Nephron progenitor cell (in vitro differentiated cells): ENCODE results near the gene IGFL2.
"Not testable (repeated sequence)": the region's sequence is repeated elsewhere in the genome, so short reads cannot be mapped to it uniquely, and the experiment has no call there.

Experiments used
- DNase-seq: peaks from one replicate; pipeline ENCODE4 v3.0.0; 2021
- H3K27ac Mint-ChIP-seq: 2 replicates; pipeline ENCODE4 v1.8.0; 2021; ENCODE audit warnings: mild to moderate bottlenecking, moderate library complexity, mixed read lengths
- H3K27me3 Mint-ChIP-seq: 2 replicates; pipeline ENCODE4 v1.8.0; 2021; ENCODE audit warnings: mild to moderate bottlenecking, low read depth, mixed read lengths; ENCODE audit not compliant: poor library complexity
- H3K36me3 Mint-ChIP-seq: 2 replicates; pipeline ENCODE4 v1.8.0; 2021; ENCODE audit warnings: low read depth, mixed read lengths
- H3K4me1 Mint-ChIP-seq: 2 replicates; pipeline ENCODE4 v1.8.0; 2021; ENCODE audit warnings: mixed read lengths
- H3K4me3 Mint-ChIP-seq: 2 replicates; pipeline ENCODE4 v1.8.0; 2021; ENCODE audit warnings: mild to moderate bottlenecking, moderate library complexity, mixed read lengths
- H3K9me3 Mint-ChIP-seq: 2 replicates; pipeline ENCODE4 v1.8.0; 2021; ENCODE audit warnings: mild to moderate bottlenecking, moderate library complexity, mixed read lengths
- TF ChIP-seq, protein P1 (sequence below): fragments of 200-600 bp; sonication (generic); IDR thresholded peaks from 2 replicates; pipeline ENCODE4 v1.5.0; 2021; ENCODE audit warnings: antibody characterized with exemption

The IGFL2 gene

DNA sequence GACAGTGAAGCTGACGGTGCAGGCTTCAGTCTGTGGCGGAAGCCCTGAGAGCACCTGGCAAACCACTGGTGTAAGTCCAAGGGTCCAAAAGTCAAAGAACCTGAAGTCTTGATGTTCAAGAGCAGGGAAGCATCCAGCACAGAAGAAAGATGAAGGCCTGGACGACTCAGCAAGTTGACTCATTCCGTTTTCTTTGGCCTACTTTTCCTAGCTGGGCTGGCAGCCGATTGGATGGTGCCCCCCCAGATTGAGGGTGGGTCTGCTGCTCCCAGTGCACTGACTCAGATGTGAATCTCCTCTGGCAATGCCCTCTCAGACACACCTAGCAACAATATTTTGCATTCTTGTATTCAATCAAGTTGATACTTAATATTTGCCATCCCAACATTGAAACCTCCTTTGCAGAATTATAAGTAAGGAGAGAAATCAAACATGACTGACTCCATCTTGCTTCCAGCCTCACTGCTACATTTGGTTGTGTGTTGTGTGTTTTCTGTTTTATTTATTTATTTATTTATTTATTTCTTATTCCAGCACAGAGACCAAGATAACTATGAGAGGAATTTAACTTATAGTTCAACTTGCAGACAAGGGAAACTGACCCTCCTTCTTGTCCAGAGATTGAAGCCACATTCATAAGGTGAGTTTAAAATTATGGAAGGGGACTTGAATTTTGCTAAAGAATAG lies 32.8 kb downstream of the IGFL2 start:
- H3K27me3 Mint-ChIP-seq: peaks cover 26% of the 10 kb centered on the region
- H3K36me3 Mint-ChIP-seq: no peaks in the 10 kb centered on the region
- peaks cover 13% of the 10 kb centered on the region for H3K9me3 Mint-ChIP-seq
- no peak for DNase-seq
- no peak overlapping the region for H3K4me3 Mint-ChIP-seq
- TF ChIP-seq, protein P1, sequence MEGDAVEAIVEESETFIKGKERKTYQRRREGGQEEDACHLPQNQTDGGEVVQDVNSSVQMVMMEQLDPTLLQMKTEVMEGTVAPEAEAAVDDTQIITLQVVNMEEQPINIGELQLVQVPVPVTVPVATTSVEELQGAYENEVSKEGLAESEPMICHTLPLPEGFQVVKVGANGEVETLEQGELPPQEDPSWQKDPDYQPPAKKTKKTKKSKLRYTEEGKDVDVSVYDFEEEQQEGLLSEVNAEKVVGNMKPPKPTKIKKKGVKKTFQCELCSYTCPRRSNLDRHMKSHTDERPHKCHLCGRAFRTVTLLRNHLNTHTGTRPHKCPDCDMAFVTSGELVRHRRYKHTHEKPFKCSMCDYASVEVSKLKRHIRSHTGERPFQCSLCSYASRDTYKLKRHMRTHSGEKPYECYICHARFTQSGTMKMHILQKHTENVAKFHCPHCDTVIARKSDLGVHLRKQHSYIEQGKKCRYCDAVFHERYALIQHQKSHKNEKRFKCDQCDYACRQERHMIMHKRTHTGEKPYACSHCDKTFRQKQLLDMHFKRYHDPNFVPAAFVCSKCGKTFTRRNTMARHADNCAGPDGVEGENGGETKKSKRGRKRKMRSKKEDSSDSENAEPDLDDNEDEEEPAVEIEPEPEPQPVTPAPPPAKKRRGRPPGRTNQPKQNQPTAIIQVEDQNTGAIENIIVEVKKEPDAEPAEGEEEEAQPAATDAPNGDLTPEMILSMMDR: no peak
- H3K4me1 Mint-ChIP-seq: peaks cover 22% of the 10 kb centered on the region
- peak overlapping the region; percentile 48 for H3K27ac Mint-ChIP-seq

DNA sequence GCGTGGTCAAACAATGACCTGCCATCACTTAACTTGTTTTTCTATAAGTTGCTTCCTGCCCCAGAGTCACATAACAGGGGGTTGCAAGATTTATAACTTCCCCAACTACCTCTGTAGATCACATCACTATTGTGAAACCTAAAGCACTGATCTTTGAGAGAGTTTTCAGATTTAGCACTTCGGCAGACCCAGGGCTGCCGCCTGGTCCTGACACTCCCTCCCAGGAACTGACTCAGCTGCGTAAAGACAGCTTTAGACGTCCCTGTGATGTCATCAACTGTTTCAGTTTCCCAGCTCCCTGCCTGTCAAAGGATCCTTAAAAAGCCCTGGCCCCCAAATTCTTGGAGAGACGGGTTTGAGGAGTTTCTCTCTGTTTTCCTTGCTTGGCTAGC lies 33.3 kb downstream of the IGFL2 start:
- H3K9me3 Mint-ChIP-seq: peaks cover 13% of the 10 kb centered on the region
- H3K4me3 Mint-ChIP-seq: no peak overlapping the region
- peak overlapping the region; percentile 64 for H3K27ac Mint-ChIP-seq

DNA sequence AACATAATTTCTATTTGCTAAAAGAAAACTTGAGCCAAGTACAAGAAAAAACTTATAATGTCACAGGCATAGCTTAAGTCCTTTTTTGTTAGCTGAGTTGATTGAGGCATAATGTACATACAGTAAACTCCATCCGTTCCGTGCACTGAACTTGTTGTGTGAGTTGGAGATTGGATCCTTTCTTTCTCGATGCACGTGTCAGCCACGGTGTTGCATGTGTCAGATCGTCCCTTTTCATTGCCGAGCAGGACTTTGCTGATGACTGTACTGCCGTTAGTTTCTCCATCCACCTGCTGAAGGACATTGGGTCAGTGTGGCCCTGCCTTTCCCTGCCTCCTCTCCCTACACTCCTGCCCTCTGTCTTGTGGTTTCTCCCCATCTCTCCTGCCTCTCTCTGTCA lies 34.4 kb downstream of the IGFL2 start:
- no peak overlapping the region for H3K27ac Mint-ChIP-seq
- no peaks in the 10 kb centered on the region for H3K36me3 Mint-ChIP-seq
- peaks cover 22% of the 10 kb centered on the region for H3K4me1 Mint-ChIP-seq
- peaks cover 13% of the 10 kb centered on the region for H3K9me3 Mint-ChIP-seq
- peaks cover 30% of the 10 kb centered on the region for H3K27me3 Mint-ChIP-seq
- no peak for DNase-seq
- no peak overlapping the region for H3K4me3 Mint-ChIP-seq
- TF ChIP-seq, protein P1: no peak

More for the DNA sequence above, 33.3 kb downstream of the IGFL2 start:
- H3K27me3 Mint-ChIP-seq: peaks cover 26% of the 10 kb centered on the region
- DNase-seq: no peak
- TF ChIP-seq, protein P1: no peak
- no peaks in the 10 kb centered on the region for H3K36me3 Mint-ChIP-seq
- H3K4me1 Mint-ChIP-seq: peaks cover 22% of the 10 kb centered on the region

DNA sequence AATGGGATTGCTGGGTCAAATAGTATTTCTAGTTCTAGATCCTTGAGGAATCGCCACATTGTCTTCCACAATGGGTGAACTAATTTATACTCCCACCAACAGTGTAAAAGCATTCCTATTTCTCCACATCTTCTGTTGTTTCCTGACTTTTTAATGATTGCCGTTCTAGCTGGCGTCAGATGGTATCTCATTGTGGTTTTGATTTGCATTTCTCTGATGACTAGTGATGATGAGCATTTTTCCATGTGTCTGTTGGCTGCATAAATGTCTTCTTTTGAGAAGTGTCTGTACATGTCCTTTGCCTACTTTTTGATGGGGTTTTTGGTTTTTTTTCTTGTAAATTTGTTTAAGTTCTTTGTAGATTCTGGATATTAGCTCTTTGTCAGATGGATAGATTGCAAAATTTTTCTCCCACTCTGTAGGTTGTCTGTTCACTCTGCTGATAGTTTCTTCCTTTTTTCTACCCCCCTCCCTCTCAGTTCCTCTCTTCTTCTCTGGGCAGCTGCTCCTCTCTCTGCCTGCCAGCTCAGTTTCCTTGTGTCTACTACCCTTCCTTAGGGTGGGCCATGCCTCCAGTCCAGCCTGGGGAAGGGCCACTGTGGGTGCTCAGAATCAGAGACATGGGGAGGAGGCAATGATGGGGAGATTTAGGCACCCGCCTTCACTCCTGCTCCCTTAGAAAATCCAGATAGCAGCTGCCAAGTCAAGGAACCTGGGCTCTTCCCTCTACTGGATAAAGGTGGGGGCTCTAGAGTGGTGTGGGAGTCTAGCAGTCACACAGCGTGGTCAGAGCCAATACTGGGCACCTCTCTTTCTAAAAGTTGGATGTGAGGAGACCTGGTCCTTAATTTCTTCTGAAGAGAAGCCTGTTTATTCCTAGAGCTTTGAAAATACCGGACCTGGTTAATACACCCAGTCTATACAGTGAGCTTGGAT lies 37.0 kb downstream of the IGFL2 start:
- Mint-ChIP-seq H3K9me3 (peaks cover 13% of the 10 kb centered on the region), H3K27me3 (peaks cover 39% of the 10 kb centered on the region), H3K27ac (peak overlapping the region; percentile 50)
- H3K4me1 Mint-ChIP-seq, H3K4me3 Mint-ChIP-seq, DNase-seq, H3K36me3 Mint-ChIP-seq: not testable (repeated sequence)

DNA sequence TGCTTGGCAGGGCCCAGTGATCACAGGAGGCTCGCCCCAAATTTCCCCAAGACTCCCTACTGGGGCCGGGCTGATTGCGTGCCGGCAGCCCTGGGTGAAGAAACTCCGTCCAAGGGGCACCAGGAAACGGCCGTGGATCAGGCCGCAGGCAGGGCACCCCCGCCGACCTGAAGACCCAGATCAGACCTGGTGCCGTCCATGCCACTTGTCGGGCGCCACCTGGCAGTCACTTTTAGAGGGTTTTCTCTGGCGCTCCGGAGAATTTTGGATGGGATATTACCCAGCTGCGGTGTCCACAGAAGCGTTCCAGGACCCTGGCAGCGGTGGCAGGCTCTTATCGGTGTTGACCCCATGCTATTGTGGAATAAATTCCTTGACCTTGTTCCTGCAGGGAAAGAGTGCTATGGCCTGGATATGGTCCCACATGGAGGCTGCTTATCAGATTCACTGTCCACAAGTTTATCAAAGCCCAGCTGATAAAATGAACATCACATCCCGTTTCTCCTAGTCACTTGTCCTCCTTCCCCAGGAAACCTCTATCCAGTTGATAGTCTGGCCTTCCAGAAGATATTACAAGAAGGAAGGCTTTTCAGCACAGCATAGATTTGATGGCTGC lies 38.2 kb downstream of the IGFL2 start:
- no peak for DNase-seq
- Mint-ChIP-seq H3K9me3 (peaks cover 13% of the 10 kb centered on the region), H3K27me3 (peaks cover 38% of the 10 kb centered on the region), H3K4me1 (peaks cover 7% of the 10 kb centered on the region), H3K27ac (no peak overlapping the region), H3K4me3 (no peak overlapping the region), H3K36me3 (no peaks in the 10 kb centered on the region)
- TF ChIP-seq, protein P1: no peak

DNA sequence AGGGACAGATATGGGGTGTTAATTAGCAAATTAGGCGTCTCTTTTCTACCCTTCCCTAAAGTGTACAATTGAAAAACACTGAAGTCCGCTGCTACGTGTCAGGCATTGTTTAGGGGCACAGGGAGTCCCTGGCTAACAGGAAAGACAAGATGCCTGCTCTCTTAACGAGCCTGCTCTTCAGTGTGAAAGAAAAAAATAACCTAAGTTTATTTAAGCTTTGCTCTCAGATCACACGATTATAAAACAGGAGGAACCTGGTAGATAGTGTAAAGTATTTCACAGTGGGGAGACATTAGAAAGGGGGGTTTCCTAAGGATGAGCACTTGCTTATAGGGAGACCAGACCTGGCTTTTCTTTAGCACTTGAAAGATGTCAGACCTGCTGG lies 38.7 kb downstream of the IGFL2 start:
- TF ChIP-seq, protein P1: no peak
- H3K4me3 Mint-ChIP-seq: no peak overlapping the region
- no peak overlapping the region for H3K27ac Mint-ChIP-seq
- H3K4me1 Mint-ChIP-seq: peaks cover 2% of the 10 kb centered on the region
- DNase-seq: no peak
- peaks cover 13% of the 10 kb centered on the region for H3K9me3 Mint-ChIP-seq
- H3K27me3 Mint-ChIP-seq: peaks cover 36% of the 10 kb centered on the region
- H3K36me3 Mint-ChIP-seq: no peaks in the 10 kb centered on the region
